Astrocyte (in vitro differentiated cells and primary cell): ENCODE measurements around the gene UPK2. TPM values are rescaled to one million over a fixed set of nuclear protein-coding genes. Genes with fewer than 3 reads are reported as not detected.
A peak's percentile ranks its signal among the peaks of the same experiment; 100 is the strongest.

Experiments
- DNase-seq: peaks from one replicate; pipeline ENCODE4 v3.0.0-alpha.2; 2010; ENCODE audit warnings: low read depth
- FAIRE-seq: peaks from 2 replicates; lab custom pipeline; 2011; peaks lifted over from hg19 to GRCh38; lab: Jason Lieb, UNC
- H2AFZ ChIP-seq: 2 replicates; pipeline ENCODE4 v1.6.0; 2012; ENCODE audit warnings: low read depth, low read length, inconsistent platforms
- H3K27ac ChIP-seq: 2 replicates; pipeline ENCODE4 v1.5.1; 2011; ENCODE audit warnings: low read depth, low read length, inconsistent platforms
- H3K27me3 ChIP-seq: 2 replicates; pipeline ENCODE4 v1.6.0; 2011; ENCODE audit warnings: low read length, inconsistent platforms; ENCODE audit not compliant: insufficient read depth
- H3K36me3 ChIP-seq: 2 replicates; pipeline ENCODE4 v1.5.1; 2011; ENCODE audit warnings: low read length, inconsistent platforms; ENCODE audit not compliant: insufficient read depth
- H3K4me1 ChIP-seq: 2 replicates; pipeline ENCODE4 v1.5.1; 2011; ENCODE audit warnings: low read length, inconsistent platforms; ENCODE audit not compliant: insufficient read depth
- H3K4me2 ChIP-seq: 2 replicates; pipeline ENCODE4 v1.6.0; 2012; ENCODE audit warnings: low read length, inconsistent platforms
- H3K4me3 ChIP-seq: 2 replicates; pipeline ENCODE4 v1.5.1; 2011; ENCODE audit warnings: low read depth, mild to moderate bottlenecking, low read length, inconsistent platforms; ENCODE audit not compliant: insufficient read depth
- H3K79me2 ChIP-seq: 2 replicates; pipeline ENCODE4 v1.6.0; 2012; ENCODE audit warnings: mild to moderate bottlenecking, low read length, inconsistent platforms; ENCODE audit not compliant: insufficient read depth
- H3K9ac ChIP-seq: 2 replicates; pipeline ENCODE4 v1.6.0; 2012; ENCODE audit warnings: mild to moderate bottlenecking, low read length, inconsistent platforms
- H3K9me3 ChIP-seq: 2 replicates; pipeline ENCODE4 v1.5.1; 2012; ENCODE audit warnings: low read depth, mild to moderate bottlenecking, low read length, inconsistent platforms; ENCODE audit not compliant: insufficient read depth
- H4K20me1 ChIP-seq: 2 replicates; pipeline ENCODE4 v1.6.0; 2012; ENCODE audit warnings: low read length, inconsistent platforms; ENCODE audit not compliant: insufficient read depth
- H3K27ac Mint-ChIP-seq: one replicate; pipeline ENCODE4 v1.8.0; 2021; ENCODE audit warnings: mild to moderate bottlenecking, mixed read lengths; ENCODE audit not compliant: unreplicated experiment
- H3K27me3 Mint-ChIP-seq: one replicate; pipeline ENCODE4 v1.8.0; 2021; ENCODE audit warnings: low read depth, mixed read lengths; ENCODE audit not compliant: unreplicated experiment
- H3K36me3 Mint-ChIP-seq: one replicate; pipeline ENCODE4 v1.8.0; 2021; ENCODE audit warnings: low read depth, mixed read lengths; ENCODE audit not compliant: unreplicated experiment
- H3K4me1 Mint-ChIP-seq: one replicate; pipeline ENCODE4 v1.8.0; 2021; ENCODE audit warnings: low read depth, mixed read lengths; ENCODE audit not compliant: unreplicated experiment
- H3K4me3 Mint-ChIP-seq: one replicate; pipeline ENCODE4 v1.8.0; 2021; ENCODE audit warnings: mild to moderate bottlenecking, moderate library complexity, mixed read lengths; ENCODE audit not compliant: unreplicated experiment
- H3K9me3 Mint-ChIP-seq: one replicate; pipeline ENCODE4 v1.8.0; 2021; ENCODE audit warnings: mild to moderate bottlenecking, mixed read lengths; ENCODE audit not compliant: unreplicated experiment
- CTCF ChIP-seq: IDR thresholded peaks from 2 replicates; pipeline ENCODE4 v1.5.1; 2011; ENCODE audit warnings: low read depth, mild to moderate bottlenecking, inconsistent platforms, low read length, moderate library complexity; ENCODE audit not compliant: insufficient read depth
- EZH2 ChIP-seq: IDR thresholded peaks from 2 replicates; pipeline ENCODE4 v1.6.1; 2012; ENCODE audit warnings: mild to moderate bottlenecking, low read length, inconsistent platforms; ENCODE audit not compliant: insufficient read depth
- total RNA-seq: library from RNA; stranded (reverse); gene quantifications from 2 replicates; pipeline ENCODE4 v1.2.1, GENCODE V29; 2021

Gene UPK2
- total RNA-seq, 1 donor from 2014 or later: not detected

DNA sequence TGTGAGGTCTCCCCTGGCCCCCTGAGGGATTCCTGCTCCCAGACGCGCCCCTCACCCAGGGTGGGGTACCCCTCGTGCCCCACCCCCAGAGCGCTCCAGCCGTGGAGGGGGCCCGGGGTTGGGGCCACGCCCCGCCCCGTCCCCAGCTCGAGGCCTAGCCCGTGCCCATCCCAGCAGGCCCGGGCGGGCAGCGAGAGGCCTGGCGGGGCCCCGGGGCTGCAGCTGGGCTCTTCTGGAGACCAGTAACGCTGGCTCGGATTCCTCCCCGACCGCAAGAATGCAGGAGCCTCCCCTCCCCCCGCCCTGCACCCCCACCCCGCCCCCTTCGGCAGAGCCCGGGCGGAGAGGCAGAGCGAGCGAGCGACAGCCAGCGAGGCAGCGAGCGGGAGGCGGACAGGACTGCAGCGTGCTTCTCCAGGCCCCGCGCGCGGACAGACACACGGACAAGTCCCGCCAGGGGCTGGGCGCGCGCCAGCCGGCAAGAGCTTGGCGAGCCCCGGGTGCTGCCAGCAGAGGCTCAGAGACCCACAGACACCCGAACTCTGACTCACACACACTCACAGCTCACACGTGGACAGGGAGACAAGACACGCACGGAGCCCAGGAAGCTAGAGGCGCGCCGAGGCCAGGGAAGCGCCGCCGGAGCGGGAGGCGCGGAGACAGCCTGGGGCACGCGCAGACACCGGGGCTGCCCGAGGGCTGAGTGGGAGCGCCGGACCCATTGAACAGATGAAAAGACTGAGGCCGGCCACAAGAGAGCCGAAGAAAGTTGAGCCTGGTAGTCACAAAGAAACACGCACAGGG lies 45.6 kb upstream of the UPK2 start:
- Histone ChIP-seq H3K4me2 (peak overlapping the region; percentile 92), H3K4me3 (peak overlapping the region; percentile 48), H3K4me1 (peaks cover 79% of the 10 kb centered on the region), H3K27me3 (no peaks in the 10 kb centered on the region), H2AFZ (no peak overlapping the region), H3K36me3 (peaks cover 12% of the 10 kb centered on the region), H3K27ac (peak overlapping the region; percentile 98), H3K79me2 (peaks cover 81% of the 10 kb centered on the region), H3K9ac (peak overlapping the region; percentile 86), H3K9me3 (no peaks in the 10 kb centered on the region), H4K20me1 (peaks cover 33% of the 10 kb centered on the region)
- Mint-ChIP-seq H3K4me1 (peaks cover 67% of the 10 kb centered on the region), H3K27ac (peak overlapping the region; percentile 96), H3K27me3 (no peaks in the 10 kb centered on the region), H3K36me3 (peaks cover 8% of the 10 kb centered on the region), H3K9me3 (no peaks in the 10 kb centered on the region), H3K4me3 (peak overlapping the region; percentile 75)
- no peak for FAIRE-seq
- peak; percentile 93 for DNase-seq
- no peak for TF ChIP-seq EZH2
- TF ChIP-seq CTCF: no peak

DNA sequence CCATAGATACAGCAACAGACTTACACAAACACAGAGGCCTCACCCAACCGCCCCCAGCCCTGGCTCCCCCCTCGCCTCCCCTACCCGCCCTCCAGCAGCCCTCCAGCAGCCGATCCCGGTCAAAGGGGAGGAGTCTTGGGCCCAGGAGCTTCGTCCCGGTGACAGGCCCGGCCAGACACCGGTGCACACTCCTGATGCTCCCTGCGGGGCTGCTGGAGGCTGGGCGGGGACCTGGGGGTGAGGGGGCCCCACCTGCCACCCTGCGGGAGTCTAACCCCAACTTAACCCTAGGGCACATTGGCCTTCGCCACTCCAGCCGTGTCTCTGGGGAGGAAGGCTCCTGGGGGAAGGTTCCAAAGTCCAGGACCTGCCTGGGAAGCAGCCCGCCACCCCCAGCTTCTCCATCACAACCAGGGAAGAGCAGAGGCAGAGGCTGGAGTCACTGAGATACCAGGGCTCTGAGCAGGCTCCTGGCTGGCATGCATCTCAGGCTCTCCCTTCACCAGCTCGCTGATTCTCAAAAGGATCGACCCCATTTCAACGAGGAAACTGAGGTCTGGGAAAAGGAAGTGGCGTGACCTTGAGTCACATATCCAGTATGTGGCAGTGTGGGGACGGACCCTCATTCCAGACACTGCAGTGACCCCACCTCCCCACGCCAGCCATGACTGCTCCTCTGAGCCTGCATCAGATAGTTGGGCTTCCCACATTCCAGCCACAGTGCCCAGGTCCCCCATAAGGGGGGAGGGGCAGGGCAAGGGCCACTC lies 44.8 kb upstream of the UPK2 start:
- H3K36me3 ChIP-seq: peaks cover 5% of the 10 kb centered on the region
- peak overlapping the region; percentile 31 for H3K4me3 ChIP-seq
- Mint-ChIP-seq H3K4me3 (peak overlapping the region; percentile 81), H3K4me1 (peaks cover 69% of the 10 kb centered on the region), H3K36me3 (peaks cover 8% of the 10 kb centered on the region), H3K9me3 (no peaks in the 10 kb centered on the region), H3K27me3 (no peaks in the 10 kb centered on the region), H3K27ac (peak overlapping the region; percentile 100)
- TF ChIP-seq EZH2 (no peak), CTCF (no peak)
- DNase-seq: peak; percentile 46
- H2AFZ ChIP-seq: no peak overlapping the region
- H3K4me2 ChIP-seq: peak overlapping the region; percentile 81
- H4K20me1 ChIP-seq: peaks cover 29% of the 10 kb centered on the region
- no peaks in the 10 kb centered on the region for H3K9me3 ChIP-seq
- peaks cover 83% of the 10 kb centered on the region for H3K79me2 ChIP-seq
- no peaks in the 10 kb centered on the region for H3K27me3 ChIP-seq
- peak; percentile 23 for FAIRE-seq
- H3K9ac ChIP-seq: peak overlapping the region; percentile 86
- peak overlapping the region; percentile 98 for H3K27ac ChIP-seq
- peaks cover 86% of the 10 kb centered on the region for H3K4me1 ChIP-seq
